Measurements from ENCODE around the gene ATG4C. TPM values are rescaled to one million over a fixed set of nuclear protein-coding genes. Genes with fewer than 3 reads are reported as not detected.

The ATG4C gene
- total and polyA plus RNA-seq, 10 of the 15 experiments (the other 5 are each of a cell fraction or from before 2014, with no cell fraction given), result 8.1 to 30.9 (median 18.9) TPM

GRCh38 chr1:62809788-62810187 lies 25.9 kb downstream of the ATG4C start (continued):
- TF ChIP-seq, protein P1, sequence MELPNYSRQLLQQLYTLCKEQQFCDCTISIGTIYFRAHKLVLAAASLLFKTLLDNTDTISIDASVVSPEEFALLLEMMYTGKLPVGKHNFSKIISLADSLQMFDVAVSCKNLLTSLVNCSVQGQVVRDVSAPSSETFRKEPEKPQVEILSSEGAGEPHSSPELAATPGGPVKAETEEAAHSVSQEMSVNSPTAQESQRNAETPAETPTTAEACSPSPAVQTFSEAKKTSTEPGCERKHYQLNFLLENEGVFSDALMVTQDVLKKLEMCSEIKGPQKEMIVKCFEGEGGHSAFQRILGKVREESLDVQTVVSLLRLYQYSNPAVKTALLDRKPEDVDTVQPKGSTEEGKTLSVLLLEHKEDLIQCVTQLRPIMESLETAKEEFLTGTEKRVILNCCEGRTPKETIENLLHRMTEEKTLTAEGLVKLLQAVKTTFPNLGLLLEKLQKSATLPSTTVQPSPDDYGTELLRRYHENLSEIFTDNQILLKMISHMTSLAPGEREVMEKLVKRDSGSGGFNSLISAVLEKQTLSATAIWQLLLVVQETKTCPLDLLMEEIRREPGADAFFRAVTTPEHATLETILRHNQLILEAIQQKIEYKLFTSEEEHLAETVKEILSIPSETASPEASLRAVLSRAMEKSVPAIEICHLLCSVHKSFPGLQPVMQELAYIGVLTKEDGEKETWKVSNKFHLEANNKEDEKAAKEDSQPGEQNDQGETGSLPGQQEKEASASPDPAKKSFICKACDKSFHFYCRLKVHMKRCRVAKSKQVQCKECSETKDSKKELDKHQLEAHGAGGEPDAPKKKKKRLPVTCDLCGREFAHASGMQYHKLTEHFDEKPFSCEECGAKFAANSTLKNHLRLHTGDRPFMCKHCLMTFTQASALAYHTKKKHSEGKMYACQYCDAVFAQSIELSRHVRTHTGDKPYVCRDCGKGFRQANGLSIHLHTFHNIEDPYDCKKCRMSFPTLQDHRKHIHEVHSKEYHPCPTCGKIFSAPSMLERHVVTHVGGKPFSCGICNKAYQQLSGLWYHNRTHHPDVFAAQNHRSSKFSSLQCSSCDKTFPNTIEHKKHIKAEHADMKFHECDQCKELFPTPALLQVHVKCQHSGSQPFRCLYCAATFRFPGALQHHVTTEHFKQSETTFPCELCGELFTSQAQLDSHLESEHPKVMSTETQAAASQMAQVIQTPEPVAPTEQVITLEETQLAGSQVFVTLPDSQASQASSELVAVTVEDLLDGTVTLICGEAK (IDR thresholded peaks at IDR 0.05; ENCODE audit: borderline replicate concordance), result no peak
- no peak for TF ChIP-seq ATF2 (IDR thresholded peaks at IDR 0.05; ENCODE audit: low read length)
- TF ChIP-seq BACH1 (IDR thresholded peaks at IDR 0.05; ENCODE audit: borderline replicate concordance), result peak; percentile 25; the same call in 1 of the 2 replicates
- no peak for TF ChIP-seq KAT2A (conservative IDR thresholded peaks at IDR 0.05; ENCODE audit: control insufficient read depth, low read depth, low read length)
- no peak for TF ChIP-seq RAD51 (IDR thresholded peaks at IDR 0.05)
- no peak for TF ChIP-seq SIN3A (IDR thresholded peaks at IDR 0.05; ENCODE audit: low read depth, low read length)
- TF ChIP-seq SPI1 (IDR thresholded peaks at IDR 0.05; ENCODE audit: borderline replicate concordance, insufficient read depth, low read depth, low read length), result peak; percentile 92
- TF ChIP-seq MTA2 (IDR thresholded peaks at IDR 0.05; ENCODE audit: low read depth), result peak; percentile 74
- peak in 1 of 2 experiments; percentile 62; a peak in 1 of 4 replicates for TF ChIP-seq EP300 (IDR thresholded peaks at IDR 0.05; ENCODE audit: borderline replicate concordance in 1 of 2, control insufficient read depth in 1 of 2, low read depth in 2 of 2, low read length in 2 of 2)
- TF ChIP-seq MAX (IDR thresholded peaks at IDR 0.05; ENCODE audit: low read depth, low read length), result no peak
- TF ChIP-seq PKNOX1 (IDR thresholded peaks at IDR 0.05), result no peak
- no peak for TF ChIP-seq TCF3 (IDR thresholded peaks at IDR 0.05; ENCODE audit: borderline replicate concordance, insufficient read depth, low read depth, low read length)
- TF ChIP-seq ZNF274 (IDR thresholded peaks at IDR 0.05; ENCODE audit: insufficient read depth, insufficient read length), result no peak
- TF ChIP-seq SMAD1 (IDR thresholded peaks at IDR 0.05; ENCODE audit: low read depth, partially characterized antibody), result no peak
- TF ChIP-seq ZNF207 (IDR thresholded peaks at IDR 0.05; ENCODE audit: borderline replicate concordance), result no peak
- TF ChIP-seq POLR2A (IDR thresholded peaks at IDR 0.05; ENCODE audit: low read depth, low read length), result no peak
- TF ChIP-seq DPF2 (IDR thresholded peaks at IDR 0.05), result peak; percentile 74
- no peak for TF ChIP-seq PAX5 (IDR thresholded peaks at IDR 0.05; ENCODE audit: borderline replicate concordance, low read depth, low read length)
- 0 out of 2 replicates have a peak, but pooled peaks have one; percentile 50 for TF ChIP-seq ZNF217 (IDR thresholded peaks at IDR 0.05)
- 0 out of 2 replicates have a peak, but pooled peaks have one; percentile 12 for TF ChIP-seq BCL11A (IDR thresholded peaks at IDR 0.05; ENCODE audit: low read depth, low read length)
- TF ChIP-seq NFXL1 (IDR thresholded peaks at IDR 0.05; ENCODE audit: borderline replicate concordance), result no peak
- no peak for TF ChIP-seq YY1 (IDR thresholded peaks at IDR 0.05; ENCODE audit: low read depth, low read length)
- TF ChIP-seq, protein P2, sequence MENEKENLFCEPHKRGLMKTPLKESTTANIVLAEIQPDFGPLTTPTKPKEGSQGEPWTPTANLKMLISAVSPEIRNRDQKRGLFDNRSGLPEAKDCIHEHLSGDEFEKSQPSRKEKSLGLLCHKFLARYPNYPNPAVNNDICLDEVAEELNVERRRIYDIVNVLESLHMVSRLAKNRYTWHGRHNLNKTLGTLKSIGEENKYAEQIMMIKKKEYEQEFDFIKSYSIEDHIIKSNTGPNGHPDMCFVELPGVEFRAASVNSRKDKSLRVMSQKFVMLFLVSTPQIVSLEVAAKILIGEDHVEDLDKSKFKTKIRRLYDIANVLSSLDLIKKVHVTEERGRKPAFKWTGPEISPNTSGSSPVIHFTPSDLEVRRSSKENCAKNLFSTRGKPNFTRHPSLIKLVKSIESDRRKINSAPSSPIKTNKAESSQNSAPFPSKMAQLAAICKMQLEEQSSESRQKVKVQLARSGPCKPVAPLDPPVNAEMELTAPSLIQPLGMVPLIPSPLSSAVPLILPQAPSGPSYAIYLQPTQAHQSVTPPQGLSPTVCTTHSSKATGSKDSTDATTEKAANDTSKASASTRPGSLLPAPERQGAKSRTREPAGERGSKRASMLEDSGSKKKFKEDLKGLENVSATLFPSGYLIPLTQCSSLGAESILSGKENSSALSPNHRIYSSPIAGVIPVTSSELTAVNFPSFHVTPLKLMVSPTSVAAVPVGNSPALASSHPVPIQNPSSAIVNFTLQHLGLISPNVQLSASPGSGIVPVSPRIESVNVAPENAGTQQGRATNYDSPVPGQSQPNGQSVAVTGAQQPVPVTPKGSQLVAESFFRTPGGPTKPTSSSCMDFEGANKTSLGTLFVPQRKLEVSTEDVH (IDR thresholded peaks at IDR 0.05; ENCODE audit: low read depth, partially characterized antibody), result no peak
